ENCODE results near the gene SPAG6.

DNA sequence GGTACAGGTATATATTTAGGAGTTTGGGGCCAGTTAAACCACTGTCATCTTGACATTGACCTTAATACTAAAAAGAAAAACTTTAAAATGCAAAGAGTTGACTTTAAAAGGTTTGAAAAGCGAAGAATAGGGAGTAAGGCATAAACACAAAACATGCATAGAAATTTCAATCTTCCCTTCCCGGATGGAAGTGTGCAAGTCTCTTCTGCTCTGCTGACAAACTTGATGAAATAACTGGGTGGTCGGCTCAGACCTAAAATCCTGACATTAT lies 3.4 kb upstream of the SPAG6 start:
- no peak for TF ChIP-seq POLR2A (IDR thresholded peaks at IDR 0.05)
- TF ChIP-seq, protein P1, sequence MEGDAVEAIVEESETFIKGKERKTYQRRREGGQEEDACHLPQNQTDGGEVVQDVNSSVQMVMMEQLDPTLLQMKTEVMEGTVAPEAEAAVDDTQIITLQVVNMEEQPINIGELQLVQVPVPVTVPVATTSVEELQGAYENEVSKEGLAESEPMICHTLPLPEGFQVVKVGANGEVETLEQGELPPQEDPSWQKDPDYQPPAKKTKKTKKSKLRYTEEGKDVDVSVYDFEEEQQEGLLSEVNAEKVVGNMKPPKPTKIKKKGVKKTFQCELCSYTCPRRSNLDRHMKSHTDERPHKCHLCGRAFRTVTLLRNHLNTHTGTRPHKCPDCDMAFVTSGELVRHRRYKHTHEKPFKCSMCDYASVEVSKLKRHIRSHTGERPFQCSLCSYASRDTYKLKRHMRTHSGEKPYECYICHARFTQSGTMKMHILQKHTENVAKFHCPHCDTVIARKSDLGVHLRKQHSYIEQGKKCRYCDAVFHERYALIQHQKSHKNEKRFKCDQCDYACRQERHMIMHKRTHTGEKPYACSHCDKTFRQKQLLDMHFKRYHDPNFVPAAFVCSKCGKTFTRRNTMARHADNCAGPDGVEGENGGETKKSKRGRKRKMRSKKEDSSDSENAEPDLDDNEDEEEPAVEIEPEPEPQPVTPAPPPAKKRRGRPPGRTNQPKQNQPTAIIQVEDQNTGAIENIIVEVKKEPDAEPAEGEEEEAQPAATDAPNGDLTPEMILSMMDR (IDR thresholded peaks at IDR 0.05), result no peak

Measured in uterus (tissue), 2 donors.